NOMO-1 treated with dmso at 0.1 percent for 144 hours (cell line): ENCODE data around the gene PTPN6.

Experiments
- DNase-seq: peaks from one replicate; lab custom pipeline; 2025; ENCODE audit not compliant: unreplicated experiment; lab: John Stamatoyannopoulos, UW

The PTPN6 gene

GRCh38 chr12:6921996-6922946 lies 28.9 kb upstream of the PTPN6 start:
- no peak for DNase-seq

DNA sequence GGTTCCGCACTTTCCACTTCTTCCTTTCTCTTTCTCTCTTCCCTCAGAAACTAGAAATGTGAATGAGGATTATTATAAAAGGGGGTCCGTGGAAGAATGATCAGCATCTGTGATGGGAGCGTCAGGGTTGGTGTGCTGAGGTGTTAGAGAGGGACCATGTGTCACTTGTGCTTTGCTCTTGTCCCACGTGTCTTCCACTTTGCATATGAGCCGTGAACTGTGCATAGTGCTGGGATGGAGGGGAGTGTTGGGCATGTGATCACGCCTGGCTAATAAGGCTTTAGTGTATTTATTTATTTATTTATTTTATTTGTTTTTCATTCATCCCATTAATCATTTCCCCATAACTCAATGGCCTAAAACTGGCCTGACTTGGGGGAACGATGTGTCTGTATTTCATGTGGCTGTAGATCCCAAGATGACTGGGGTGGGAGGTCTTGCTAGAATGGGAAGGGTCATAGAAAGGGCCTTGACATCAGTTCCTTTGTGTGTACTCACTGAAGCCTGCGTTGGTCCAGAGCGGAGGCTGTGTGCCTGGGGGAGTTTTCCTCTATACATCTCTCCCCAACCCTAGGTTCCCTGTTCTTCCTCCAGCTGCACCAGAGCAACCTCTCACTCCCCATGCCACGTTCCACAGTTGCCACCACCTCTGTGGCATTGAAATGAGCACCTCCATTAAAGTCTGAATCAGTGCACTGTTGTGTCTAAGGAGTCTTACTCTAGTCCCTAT lies 28.0 kb upstream of the PTPN6 start:
- no peak for DNase-seq

- DNase-seq = no peak
These were observed 27.3 kb upstream of the PTPN6 start for GRCh38 chr12:6923851-6924250.

DNA sequence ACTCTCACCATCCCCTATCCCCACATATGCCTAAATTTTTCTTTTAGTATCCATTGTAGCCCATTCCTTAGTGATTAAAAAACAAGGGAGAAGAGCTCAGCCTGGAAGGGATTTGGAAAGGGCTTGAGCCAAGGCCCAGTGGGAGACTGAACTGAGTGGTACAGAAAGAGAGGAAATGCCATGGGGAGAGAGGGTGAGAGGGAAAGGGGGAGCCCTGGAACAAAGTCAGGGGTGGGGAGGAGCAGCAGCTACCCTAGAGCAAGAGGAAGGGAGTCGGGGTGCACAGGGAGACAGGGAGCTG lies 26.0 kb upstream of the PTPN6 start:
- DNase-seq = no peak

DNA sequence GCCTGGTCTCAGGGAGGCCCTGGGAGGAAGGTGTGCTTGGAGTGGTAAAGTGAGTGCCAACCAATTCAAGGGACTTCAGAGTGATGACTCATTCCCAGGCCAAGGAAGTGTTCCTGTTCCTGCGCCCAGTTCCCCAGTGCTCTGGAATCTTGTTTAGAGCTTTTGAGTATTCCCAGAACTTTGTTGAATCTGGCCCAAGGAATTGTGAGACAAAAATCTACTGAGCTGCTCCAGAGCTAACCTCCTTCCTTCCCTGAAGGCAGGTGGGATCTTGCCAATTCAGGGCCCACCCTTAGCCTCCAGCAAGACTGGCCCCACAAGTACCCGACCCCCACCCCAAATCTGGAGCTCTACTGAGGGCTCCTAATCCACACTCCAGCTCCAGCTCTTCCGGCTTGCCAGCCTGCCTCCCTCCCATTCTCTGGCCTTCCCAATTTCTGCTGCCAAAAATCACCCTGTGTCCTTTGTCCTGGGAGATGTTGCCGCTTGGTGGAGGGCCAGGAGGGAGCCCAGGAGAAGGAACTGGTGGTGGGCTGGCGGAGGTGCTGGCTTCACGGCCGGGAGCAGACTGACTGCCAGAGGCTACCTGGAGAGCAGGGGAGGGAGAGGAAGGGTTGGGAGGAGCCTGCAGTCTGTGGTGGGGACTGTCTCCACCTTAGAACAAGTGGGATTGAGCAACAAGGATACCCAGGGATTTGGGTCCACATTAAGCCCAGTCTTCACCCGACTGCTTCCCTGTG lies 25.4 kb upstream of the PTPN6 start:
- no peak for DNase-seq

DNA sequence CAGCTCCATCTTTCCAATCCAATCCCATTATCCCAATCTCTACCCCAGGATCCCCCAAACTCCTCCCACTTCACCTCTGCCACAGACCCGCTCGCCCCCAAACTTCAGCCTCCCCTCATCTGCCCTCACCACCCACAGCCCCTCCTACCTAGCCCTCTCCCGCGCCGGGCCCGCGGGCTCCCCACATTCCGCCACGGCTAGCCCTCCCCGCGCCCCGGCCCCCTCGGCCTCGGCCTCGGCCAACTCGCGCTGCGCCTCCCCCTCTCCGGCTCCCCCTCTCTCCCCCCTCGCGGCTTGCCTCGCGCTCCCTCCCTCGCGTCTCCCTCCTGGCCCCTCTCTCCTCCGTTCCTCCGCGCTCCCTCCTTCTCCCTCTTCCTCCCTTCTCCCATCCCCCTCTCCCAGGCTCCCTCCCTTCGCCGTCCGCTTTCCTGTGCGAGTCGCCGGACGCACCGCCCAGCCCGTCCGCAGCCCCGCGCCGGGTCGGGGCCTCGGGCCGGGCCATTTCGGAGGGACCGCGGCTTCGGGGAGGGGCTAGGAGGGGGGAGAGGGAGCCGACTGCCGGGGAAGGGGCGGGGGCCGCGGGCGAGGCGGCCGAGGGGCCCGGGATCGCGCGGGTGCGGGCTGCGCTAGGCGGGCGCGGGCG lies 23.7 kb upstream of the PTPN6 start, which contains the start of gene ATN1:
Gene ATN1 (plus strand): TSS at position 581 of the 643 bp plus-strand sequence. CDS start 6,043 bp downstream, outside the sequence.
- peak; percentile 16 for DNase-seq

DNA sequence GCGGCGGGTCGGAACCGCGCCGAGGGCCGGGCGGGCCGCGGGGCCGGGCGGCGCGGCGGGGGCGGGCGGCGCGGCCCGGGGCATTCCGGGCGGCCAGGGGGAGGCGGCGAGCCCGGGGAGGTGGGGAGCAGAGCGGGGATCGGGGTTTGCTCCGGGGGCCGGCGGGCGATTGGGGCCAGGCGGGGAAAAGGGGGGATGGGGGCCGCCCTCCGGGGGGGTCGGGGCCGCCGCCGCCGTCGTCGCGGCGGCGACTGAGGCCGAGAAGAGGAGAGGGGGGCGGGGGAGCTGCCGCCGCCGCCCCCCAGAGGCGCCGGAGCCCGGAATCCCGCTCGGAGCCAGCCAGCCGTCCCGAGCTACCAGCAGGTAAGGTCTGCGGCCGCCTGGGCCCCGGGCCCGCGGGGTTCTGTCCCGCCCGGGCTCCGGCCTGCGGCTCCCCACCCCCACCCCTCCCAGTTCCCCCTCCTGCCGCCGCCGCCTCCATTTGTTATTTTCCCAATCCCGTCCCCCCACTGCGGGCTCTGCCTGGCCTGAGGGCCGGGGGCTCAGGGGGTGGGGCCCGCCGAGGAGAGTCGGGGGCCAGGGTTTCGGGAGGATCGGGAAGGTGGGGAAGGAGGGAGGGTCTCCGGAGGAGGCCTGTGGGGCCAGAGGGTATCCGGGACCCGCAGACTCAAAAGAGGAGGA lies 23.0 kb upstream of the PTPN6 start:
- no peak for DNase-seq

GRCh38 chr12:6928703-6929407 lies 22.3 kb upstream of the PTPN6 start:
- no peak for DNase-seq

- DNase-seq = no peak
These were observed 21.4 kb upstream of the PTPN6 start for GRCh38 chr12:6929466-6930452.

DNA sequence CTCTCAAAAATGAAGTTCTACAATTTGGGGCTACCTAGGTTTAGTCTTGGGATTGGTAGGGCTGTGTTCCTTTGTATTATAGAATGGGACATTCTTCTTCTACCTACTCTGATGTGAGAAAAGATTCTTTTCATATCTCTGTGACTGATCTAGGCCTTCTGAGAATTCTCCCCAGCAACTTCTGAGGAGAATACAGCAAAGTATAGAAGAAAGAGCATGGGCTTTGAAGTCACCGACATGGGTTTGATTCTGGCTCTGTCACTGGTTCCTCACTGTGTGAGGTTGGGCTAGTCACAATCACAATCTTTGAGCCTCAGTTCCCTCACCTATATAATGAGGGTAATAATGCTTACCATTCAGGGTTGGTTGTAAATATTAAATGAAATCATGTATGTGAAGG lies 18.4 kb upstream of the PTPN6 start:
- no peak for DNase-seq

- DNase-seq = no peak
These were observed 17.0 kb upstream of the PTPN6 start for GRCh38 chr12:6934110-6934509.

DNA sequence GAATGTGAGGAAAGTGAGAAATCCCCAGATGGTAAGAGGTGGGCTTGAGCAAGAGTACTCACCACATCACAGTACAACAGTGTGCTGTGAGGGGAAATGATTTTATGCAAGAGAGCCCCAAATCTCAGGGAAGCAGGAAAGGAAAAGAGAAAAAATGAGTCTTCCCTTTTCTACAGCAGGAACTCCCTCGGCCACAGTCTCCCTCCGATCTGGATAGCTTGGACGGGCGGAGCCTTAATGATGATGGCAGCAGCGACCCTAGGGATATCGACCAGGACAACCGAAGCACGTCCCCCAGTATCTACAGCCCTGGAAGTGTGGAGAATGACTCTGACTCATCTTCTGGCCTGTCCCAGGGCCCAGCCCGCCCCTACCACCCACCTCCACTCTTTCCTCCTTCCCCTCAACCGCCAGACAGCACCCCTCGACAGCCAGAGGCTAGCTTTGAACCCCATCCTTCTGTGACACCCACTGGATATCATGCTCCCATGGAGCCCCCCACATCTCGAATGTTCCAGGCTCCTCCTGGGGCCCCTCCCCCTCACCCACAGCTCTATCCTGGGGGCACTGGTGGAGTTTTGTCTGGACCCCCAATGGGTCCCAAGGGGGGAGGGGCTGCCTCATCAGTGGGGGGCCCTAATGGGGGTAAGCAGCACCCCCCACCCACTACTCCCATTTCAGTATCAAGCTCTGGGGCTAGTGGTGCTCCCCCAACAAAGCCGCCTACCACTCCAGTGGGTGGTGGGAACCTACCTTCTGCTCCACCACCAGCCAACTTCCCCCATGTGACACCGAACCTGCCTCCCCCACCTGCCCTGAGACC lies 15.6 kb upstream of the PTPN6 start:
- DNase-seq = no peak

DNA sequence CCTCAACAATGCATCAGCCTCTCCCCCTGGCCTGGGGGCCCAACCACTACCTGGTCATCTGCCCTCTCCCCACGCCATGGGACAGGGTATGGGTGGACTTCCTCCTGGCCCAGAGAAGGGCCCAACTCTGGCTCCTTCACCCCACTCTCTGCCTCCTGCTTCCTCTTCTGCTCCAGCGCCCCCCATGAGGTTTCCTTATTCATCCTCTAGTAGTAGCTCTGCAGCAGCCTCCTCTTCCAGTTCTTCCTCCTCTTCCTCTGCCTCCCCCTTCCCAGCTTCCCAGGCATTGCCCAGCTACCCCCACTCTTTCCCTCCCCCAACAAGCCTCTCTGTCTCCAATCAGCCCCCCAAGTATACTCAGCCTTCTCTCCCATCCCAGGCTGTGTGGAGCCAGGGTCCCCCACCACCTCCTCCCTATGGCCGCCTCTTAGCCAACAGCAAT lies 14.9 kb upstream of the PTPN6 start:
- DNase-seq = no peak

DNA sequence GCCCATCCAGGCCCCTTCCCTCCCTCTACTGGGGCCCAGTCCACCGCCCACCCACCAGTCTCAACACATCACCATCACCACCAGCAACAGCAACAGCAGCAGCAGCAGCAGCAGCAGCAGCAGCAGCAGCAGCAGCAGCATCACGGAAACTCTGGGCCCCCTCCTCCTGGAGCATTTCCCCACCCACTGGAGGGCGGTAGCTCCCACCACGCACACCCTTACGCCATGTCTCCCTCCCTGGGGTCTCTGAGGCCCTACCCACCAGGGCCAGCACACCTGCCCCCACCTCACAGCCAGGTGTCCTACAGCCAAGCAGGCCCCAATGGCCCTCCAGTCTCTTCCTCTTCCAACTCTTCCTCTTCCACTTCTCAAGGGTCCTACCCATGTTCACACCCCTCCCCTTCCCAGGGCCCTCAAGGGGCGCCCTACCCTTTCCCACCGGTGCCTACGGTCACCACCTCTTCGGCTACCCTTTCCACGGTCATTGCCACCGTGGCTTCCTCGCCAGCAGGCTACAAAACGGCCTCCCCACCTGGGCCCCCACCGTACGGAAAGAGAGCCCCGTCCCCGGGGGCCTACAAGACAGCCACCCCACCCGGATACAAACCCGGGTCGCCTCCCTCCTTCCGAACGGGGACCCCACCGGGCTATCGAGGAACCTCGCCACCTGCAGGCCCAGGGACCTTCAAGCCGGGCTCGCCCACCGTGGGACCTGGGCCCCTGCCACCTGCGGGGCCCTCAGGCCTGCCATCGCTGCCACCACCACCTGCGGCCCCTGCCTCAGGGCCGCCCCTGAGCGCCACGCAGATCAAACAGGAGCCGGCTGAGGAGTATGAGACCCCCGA lies 14.3 kb upstream of the PTPN6 start:
- DNase-seq = peak; percentile 36

DNA sequence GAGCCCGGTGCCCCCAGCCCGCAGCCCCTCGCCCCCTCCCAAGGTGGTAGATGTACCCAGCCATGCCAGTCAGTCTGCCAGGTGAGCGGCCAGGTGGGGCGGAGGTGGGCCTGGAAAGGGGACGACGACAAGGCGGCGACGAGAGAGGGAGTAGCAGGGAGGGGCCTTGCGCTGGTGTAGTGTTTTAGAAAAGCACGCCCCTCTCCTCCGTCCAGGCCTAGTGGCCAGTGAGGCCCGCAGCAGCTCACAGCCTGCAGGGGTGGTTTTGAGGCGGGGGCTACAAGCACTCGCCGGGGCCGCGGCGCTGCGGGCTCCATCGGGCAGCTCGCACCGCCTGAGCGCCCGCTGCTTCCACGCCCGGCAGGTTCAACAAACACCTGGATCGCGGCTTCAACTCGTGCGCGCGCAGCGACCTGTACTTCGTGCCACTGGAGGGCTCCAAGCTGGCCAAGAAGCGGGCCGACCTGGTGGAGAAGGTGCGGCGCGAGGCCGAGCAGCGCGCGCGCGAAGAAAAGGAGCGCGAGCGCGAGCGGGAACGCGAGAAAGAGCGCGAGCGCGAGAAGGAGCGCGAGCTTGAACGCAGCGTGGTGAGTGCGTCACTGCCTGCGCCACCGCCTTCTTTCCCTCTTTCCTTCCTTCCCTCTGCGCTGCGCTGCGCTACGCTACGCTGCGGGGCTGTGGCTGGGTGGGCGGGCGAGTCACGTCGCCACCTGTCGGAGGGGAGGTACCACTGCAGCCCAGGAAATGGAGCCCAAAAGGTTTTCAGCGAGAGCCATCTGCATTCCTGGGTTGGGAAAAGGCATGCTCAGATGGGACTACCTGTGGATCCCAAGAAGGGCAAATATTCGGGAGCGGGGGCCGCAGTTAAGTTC lies 13.4 kb upstream of the PTPN6 start:
- peak; percentile 96 for DNase-seq
